WI38 (cell line): Measurements from ENCODE around the gene CCDC70.

Experiments used
- H3K4me3 ChIP-seq: 2 replicates; pipeline ENCODE4 v1.5.1; 2011; ENCODE audit warnings: low read depth, mild to moderate bottlenecking, control low read depth, low read length
- TF ChIP-seq, protein P1 (sequence below): IDR thresholded peaks from 2 replicates; pipeline ENCODE4 v1.5.1; 2012; ENCODE audit warnings: low read depth, mild to moderate bottlenecking, control low read depth, low read length

CCDC70 gene

DNA sequence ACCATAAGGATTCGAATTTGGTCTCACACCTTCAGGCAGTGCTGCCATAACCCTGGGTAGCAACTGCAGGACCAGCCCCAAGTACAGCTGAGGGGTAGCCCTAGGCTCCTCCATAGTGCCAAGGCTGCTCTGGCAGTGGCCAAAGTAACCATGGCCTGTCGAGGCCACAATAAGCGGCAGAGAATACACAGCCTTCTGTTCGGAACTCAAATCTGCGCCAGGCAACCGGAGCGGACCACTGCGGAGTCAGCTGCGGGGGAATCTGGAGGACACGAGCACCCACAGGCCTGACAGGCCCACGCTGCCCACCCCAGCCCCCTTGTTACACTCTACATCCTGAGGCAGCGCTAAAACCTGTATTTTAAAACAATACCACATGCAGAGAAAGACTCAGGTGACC lies 48.7 kb downstream of the CCDC70 start:
- TF ChIP-seq, protein P1, sequence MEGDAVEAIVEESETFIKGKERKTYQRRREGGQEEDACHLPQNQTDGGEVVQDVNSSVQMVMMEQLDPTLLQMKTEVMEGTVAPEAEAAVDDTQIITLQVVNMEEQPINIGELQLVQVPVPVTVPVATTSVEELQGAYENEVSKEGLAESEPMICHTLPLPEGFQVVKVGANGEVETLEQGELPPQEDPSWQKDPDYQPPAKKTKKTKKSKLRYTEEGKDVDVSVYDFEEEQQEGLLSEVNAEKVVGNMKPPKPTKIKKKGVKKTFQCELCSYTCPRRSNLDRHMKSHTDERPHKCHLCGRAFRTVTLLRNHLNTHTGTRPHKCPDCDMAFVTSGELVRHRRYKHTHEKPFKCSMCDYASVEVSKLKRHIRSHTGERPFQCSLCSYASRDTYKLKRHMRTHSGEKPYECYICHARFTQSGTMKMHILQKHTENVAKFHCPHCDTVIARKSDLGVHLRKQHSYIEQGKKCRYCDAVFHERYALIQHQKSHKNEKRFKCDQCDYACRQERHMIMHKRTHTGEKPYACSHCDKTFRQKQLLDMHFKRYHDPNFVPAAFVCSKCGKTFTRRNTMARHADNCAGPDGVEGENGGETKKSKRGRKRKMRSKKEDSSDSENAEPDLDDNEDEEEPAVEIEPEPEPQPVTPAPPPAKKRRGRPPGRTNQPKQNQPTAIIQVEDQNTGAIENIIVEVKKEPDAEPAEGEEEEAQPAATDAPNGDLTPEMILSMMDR: no peak
- H3K4me3 ChIP-seq: no peak overlapping the region

DNA sequence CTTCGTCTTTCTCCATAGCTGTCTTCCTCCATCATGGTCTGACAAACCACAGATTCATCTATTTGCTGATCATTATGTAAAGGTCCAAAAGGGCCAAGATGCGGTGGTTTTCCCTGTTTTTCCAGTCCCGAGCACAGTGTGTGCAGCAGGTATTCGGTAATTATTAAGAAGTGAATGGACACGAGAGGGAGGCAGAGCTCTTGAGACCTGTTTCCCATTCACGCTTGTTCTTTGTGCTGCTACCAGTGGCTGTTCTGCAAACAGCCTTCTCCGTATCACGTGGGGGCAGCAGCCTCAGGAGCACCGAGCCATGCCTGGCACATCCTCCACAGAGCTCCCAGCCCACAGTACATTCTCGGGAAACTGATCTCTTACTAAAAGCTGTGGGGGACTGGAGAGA lies 50.3 kb downstream of the CCDC70 start:
- H3K4me3 ChIP-seq: no peak overlapping the region
- TF ChIP-seq, protein P1: no peak

DNA sequence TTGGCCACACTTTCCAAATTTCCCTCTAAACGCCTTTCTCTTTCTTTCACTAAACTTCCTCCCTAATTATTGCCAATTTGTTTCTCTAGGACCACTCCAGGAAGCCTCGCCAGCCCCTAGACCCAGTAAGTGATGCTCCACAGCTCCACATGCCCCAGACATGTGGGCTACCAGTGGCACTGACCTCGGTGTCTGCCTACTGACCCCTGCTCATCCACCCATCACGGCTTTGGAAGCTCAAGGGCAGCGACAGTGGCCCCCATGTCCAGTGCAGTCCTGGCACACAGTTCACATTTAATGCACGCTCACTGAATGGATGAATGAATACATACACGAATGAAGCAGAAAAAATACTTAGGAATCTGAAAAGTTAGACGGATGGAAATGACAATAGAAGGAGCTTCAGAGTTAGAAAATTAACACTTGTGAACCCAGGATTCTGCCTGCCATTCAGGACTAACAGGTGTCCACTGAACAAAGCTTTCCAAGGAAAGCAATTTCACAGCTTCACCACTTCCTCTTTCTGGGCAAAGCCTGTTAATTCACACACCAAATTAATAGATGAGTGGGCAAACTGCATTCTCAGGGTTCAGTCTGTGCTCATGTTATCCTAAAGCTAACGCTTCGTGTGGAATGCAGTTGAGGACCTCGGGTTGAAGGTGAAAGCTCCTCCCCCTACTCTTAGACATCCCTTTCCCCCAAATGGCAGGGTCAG lies 50.9 kb downstream of the CCDC70 start:
- TF ChIP-seq, protein P1: no peak
- H3K4me3 ChIP-seq: no peak overlapping the region

DNA sequence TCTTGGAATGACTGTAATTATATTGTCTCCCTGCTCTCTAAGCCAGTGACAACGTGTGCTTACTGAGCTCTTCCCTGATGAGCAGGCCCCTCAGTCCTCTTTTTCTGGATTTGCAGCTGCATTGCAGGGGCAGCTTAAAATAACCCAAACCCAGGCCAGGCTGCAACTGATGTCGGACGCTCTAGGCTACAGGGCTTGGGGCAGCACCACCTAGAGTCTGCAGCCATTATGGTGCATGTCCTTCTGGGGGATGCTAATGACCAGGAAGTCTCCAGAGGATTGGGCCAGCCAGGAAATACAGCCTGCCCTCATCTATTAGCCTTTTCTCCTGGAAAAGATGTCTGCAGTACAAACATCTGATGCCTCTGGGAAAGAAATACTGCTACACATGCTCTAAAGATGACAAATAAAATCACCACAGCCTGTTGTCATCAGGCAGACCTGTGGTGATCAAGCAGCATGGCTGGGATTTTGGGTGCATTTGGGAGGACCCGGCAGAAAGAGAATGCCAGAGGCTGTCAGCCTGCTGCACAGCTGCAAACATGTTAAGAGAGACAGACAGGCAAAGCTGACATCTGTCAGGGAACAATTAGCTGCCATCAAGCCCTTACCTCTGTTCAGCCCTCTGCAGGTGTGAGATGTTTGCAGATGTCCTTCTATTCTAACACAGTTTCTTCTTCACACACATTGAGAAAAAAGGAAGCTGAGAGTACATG lies 51.8 kb downstream of the CCDC70 start:
- TF ChIP-seq, protein P1: no peak
- no peak overlapping the region for H3K4me3 ChIP-seq

DNA sequence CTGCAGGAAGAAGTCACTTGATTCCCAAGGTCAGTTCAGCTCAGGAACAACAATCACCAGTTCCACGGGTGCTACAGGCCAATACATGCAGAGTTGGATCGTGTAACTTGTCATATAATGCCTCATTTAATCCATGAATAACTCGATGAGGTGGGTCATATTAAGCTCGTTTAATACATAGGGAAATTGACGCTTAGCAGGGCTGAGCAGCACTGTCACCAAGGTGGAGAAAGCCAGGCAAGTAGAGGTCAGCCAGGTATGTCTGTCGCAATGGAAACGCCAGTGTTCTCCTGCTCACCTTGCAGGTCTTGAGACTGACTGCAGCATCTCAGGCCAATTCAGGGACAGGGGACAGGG lies 52.3 kb downstream of the CCDC70 start:
- TF ChIP-seq, protein P1: no peak
- H3K4me3 ChIP-seq: no peak overlapping the region
